Measurements from ENCODE around the gene FBXL16. TPM values are rescaled to one million over a fixed set of nuclear protein-coding genes. Genes with fewer than 3 reads are reported as not detected.
"Not testable (repeated sequence)": the region's sequence is repeated elsewhere in the genome, so short reads cannot be mapped to it uniquely, and the experiment has no call there.

FBXL16 gene
- total and polyA plus RNA-seq, 4 donors, result 7.4 to 76.0 (median 43.4) TPM

- Histone ChIP-seq H3K4me1 (ENCODE audit: control insufficient read depth, insufficient read depth, low read length) (peaks cover 37% of the 10 kb centered on the region), H3K27ac (ENCODE audit: low read depth, low read length) (no peak overlapping the region)
- WGBS (ENCODE audit: insufficient coverage), result no CpG with 5 or more reads among the region's 10 CpGs
These were observed 13.1 kb downstream of the FBXL16 start for GRCh38 chr16:692356-693108.

GRCh38 chr16:691242-691641 lies 14.4 kb downstream of the FBXL16 start:
- Histone ChIP-seq H3K36me3 (ENCODE audit: control insufficient read depth, insufficient read depth, low read length) (peaks cover 67% of the 10 kb centered on the region), H3K4me1 (ENCODE audit: control insufficient read depth, insufficient read depth, low read length) (peaks cover 45% of the 10 kb centered on the region), H3K27me3 (ENCODE audit: control insufficient read depth, insufficient read depth, low read length) (peaks cover 20% of the 10 kb centered on the region)
- H3K4me3 ChIP-seq (ENCODE audit: low read depth, low read length); DNase-seq (ENCODE audit: low read depth in 4 of 6, low spot score in 6 of 6); H3K27ac ChIP-seq (ENCODE audit: low read depth, low read length); H3K9me3 ChIP-seq (ENCODE audit: control insufficient read depth, insufficient read depth, low read length): not testable (repeated sequence)
- 88% methylated on average over 12 of the region's 16 CpGs for whole genome bisulfite sequencing (ENCODE audit: insufficient coverage)

More at GRCh38 chr16:692356-693108, 13.1 kb downstream of the FBXL16 start:
- no peak overlapping the region for H3K4me3 ChIP-seq (ENCODE audit: low read depth, low read length)
- peaks cover 67% of the 10 kb centered on the region for H3K36me3 ChIP-seq (ENCODE audit: control insufficient read depth, insufficient read depth, low read length)
- peaks cover 20% of the 10 kb centered on the region for H3K27me3 ChIP-seq (ENCODE audit: control insufficient read depth, insufficient read depth, low read length)
- no peaks in the 10 kb centered on the region for H3K9me3 ChIP-seq (ENCODE audit: control insufficient read depth, insufficient read depth, low read length)
- DNase-seq (ENCODE audit: low read depth in 4 of 6, low spot score in 6 of 6), result no peak

- WGBS (ENCODE audit: insufficient coverage), result 88% methylated on average over 24 of the region's 26 CpGs
- H3K4me3 ChIP-seq (ENCODE audit: low read depth, low read length), result peak overlapping the region; percentile 81
- no peaks in the 10 kb centered on the region for H3K9me3 ChIP-seq (ENCODE audit: control insufficient read depth, insufficient read depth, low read length)
- no peak overlapping the region for H3K27ac ChIP-seq (ENCODE audit: low read depth, low read length)
- peaks cover 49% of the 10 kb centered on the region for H3K4me1 ChIP-seq (ENCODE audit: control insufficient read depth, insufficient read depth, low read length)
- H3K27me3 ChIP-seq (ENCODE audit: control insufficient read depth, insufficient read depth, low read length), result peaks cover 6% of the 10 kb centered on the region
- peaks cover 68% of the 10 kb centered on the region for H3K36me3 ChIP-seq (ENCODE audit: control insufficient read depth, insufficient read depth, low read length)
- no peak for DNase-seq (ENCODE audit: low read depth in 4 of 6, low spot score in 6 of 6)
These were observed 16.3 kb downstream of the FBXL16 start for GRCh38 chr16:689175-689897.

- Histone ChIP-seq H3K36me3 (ENCODE audit: control insufficient read depth, insufficient read depth, low read length) (peaks cover 65% of the 10 kb centered on the region), H3K27me3 (ENCODE audit: control insufficient read depth, insufficient read depth, low read length) (peaks cover under 1% of the 10 kb centered on the region), H3K4me1 (ENCODE audit: control insufficient read depth, insufficient read depth, low read length) (peaks cover 63% of the 10 kb centered on the region), H3K9me3 (ENCODE audit: control insufficient read depth, insufficient read depth, low read length) (no peaks in the 10 kb centered on the region), H3K27ac (ENCODE audit: low read depth, low read length) (no peak overlapping the region), H3K4me3 (ENCODE audit: low read depth, low read length) (no peak overlapping the region)
- DNase-seq (ENCODE audit: low read depth in 4 of 6, low spot score in 6 of 6), result no peak
- WGBS (ENCODE audit: insufficient coverage), result 91% methylated on average over 19 of the region's 19 CpGs
These were observed 18.1 kb downstream of the FBXL16 start for GRCh38 chr16:687499-687898.

GRCh38 chr16:686459-687260 lies 18.9 kb downstream of the FBXL16 start:
- H3K4me1 ChIP-seq (ENCODE audit: control insufficient read depth, insufficient read depth, low read length), result peaks cover 71% of the 10 kb centered on the region
- peaks cover 73% of the 10 kb centered on the region for H3K36me3 ChIP-seq (ENCODE audit: control insufficient read depth, insufficient read depth, low read length)
- H3K27me3 ChIP-seq (ENCODE audit: control insufficient read depth, insufficient read depth, low read length), result no peaks in the 10 kb centered on the region
- no peaks in the 10 kb centered on the region for H3K9me3 ChIP-seq (ENCODE audit: control insufficient read depth, insufficient read depth, low read length)
- 95% methylated on average over 51 of the region's 51 CpGs for WGBS (ENCODE audit: insufficient coverage)
- no peak overlapping the region for H3K4me3 ChIP-seq (ENCODE audit: low read depth, low read length)
- H3K27ac ChIP-seq (ENCODE audit: low read depth, low read length), result no peak overlapping the region
- no peak for DNase-seq (ENCODE audit: low read depth in 4 of 6, low spot score in 6 of 6)

GRCh38 chr16:685967-686366 lies 19.6 kb downstream of the FBXL16 start:
- 77% methylated on average over 10 of the region's 10 CpGs for WGBS (ENCODE audit: insufficient coverage)
- Histone ChIP-seq H3K4me1 (ENCODE audit: control insufficient read depth, insufficient read depth, low read length) (peaks cover 78% of the 10 kb centered on the region), H3K4me3 (ENCODE audit: low read depth, low read length) (no peak overlapping the region), H3K36me3 (ENCODE audit: control insufficient read depth, insufficient read depth, low read length) (peaks cover 80% of the 10 kb centered on the region), H3K27me3 (ENCODE audit: control insufficient read depth, insufficient read depth, low read length) (no peaks in the 10 kb centered on the region), H3K9me3 (ENCODE audit: control insufficient read depth, insufficient read depth, low read length) (no peaks in the 10 kb centered on the region), H3K27ac (ENCODE audit: low read depth, low read length) (no peak overlapping the region)
- DNase-seq (ENCODE audit: low read depth in 4 of 6, low spot score in 6 of 6), result no peak

GRCh38 chr16:684961-685696 lies 20.5 kb downstream of the FBXL16 start:
- Histone ChIP-seq H3K27ac (ENCODE audit: low read depth, low read length) (no peak overlapping the region), H3K4me3 (ENCODE audit: low read depth, low read length) (no peak overlapping the region), H3K27me3 (ENCODE audit: control insufficient read depth, insufficient read depth, low read length) (no peaks in the 10 kb centered on the region), H3K9me3 (ENCODE audit: control insufficient read depth, insufficient read depth, low read length) (no peaks in the 10 kb centered on the region), H3K36me3 (ENCODE audit: control insufficient read depth, insufficient read depth, low read length) (peaks cover 84% of the 10 kb centered on the region), H3K4me1 (ENCODE audit: control insufficient read depth, insufficient read depth, low read length) (peaks cover 75% of the 10 kb centered on the region)
- no peak for DNase-seq (ENCODE audit: low read depth in 4 of 6, low spot score in 6 of 6)
- whole genome bisulfite sequencing (ENCODE audit: insufficient coverage), result 95% methylated on average over 61 of the region's 61 CpGs

GRCh38 chr16:684071-684794 lies 21.4 kb downstream of the FBXL16 start, which contains the start of gene JMJD8:
Gene JMJD8, minus strand, starts transcription at chr16:684334. Its CDS starts 15 bp downstream, at chr16:684319.
- Histone ChIP-seq H3K4me1 (ENCODE audit: control insufficient read depth, insufficient read depth, low read length) (peaks cover 72% of the 10 kb centered on the region), H3K9me3 (ENCODE audit: control insufficient read depth, insufficient read depth, low read length) (no peaks in the 10 kb centered on the region), H3K27ac (ENCODE audit: low read depth, low read length) (peak within 1 kb of the TSS; percentile 69), H3K36me3 (ENCODE audit: control insufficient read depth, insufficient read depth, low read length) (peaks cover 81% of the 10 kb centered on the region), H3K4me3 (ENCODE audit: low read depth, low read length) (peak within 1 kb of the TSS; percentile 40), H3K27me3 (ENCODE audit: control insufficient read depth, insufficient read depth, low read length) (no peaks in the 10 kb centered on the region)
- 3% methylated on average over 91 of the region's 91 CpGs for WGBS (ENCODE audit: insufficient coverage)
- DNase-seq (ENCODE audit: low read depth in 4 of 6, low spot score in 6 of 6), result peak; percentile 80 to 98 (median 88)
